Nephron progenitor cell (in vitro differentiated cells): Measurements from ENCODE around the gene ATP1A4.

Source experiments
- DNase-seq: peaks from one replicate; pipeline ENCODE4 v3.0.0; 2021
- H3K27ac Mint-ChIP-seq: 2 replicates; pipeline ENCODE4 v1.8.0; 2021; ENCODE audit warnings: mild to moderate bottlenecking, moderate library complexity, mixed read lengths
- H3K27me3 Mint-ChIP-seq: 2 replicates; pipeline ENCODE4 v1.8.0; 2021; ENCODE audit warnings: mild to moderate bottlenecking, low read depth, mixed read lengths; ENCODE audit not compliant: poor library complexity
- H3K36me3 Mint-ChIP-seq: 2 replicates; pipeline ENCODE4 v1.8.0; 2021; ENCODE audit warnings: low read depth, mixed read lengths
- H3K4me1 Mint-ChIP-seq: 2 replicates; pipeline ENCODE4 v1.8.0; 2021; ENCODE audit warnings: mixed read lengths
- H3K4me3 Mint-ChIP-seq: 2 replicates; pipeline ENCODE4 v1.8.0; 2021; ENCODE audit warnings: mild to moderate bottlenecking, moderate library complexity, mixed read lengths
- H3K9me3 Mint-ChIP-seq: 2 replicates; pipeline ENCODE4 v1.8.0; 2021; ENCODE audit warnings: mild to moderate bottlenecking, moderate library complexity, mixed read lengths
- TF ChIP-seq, protein P1 (sequence below): fragments of 200-600 bp; sonication (generic); IDR thresholded peaks from 2 replicates; pipeline ENCODE4 v1.5.0; 2021; ENCODE audit warnings: antibody characterized with exemption

Gene ATP1A4

DNA sequence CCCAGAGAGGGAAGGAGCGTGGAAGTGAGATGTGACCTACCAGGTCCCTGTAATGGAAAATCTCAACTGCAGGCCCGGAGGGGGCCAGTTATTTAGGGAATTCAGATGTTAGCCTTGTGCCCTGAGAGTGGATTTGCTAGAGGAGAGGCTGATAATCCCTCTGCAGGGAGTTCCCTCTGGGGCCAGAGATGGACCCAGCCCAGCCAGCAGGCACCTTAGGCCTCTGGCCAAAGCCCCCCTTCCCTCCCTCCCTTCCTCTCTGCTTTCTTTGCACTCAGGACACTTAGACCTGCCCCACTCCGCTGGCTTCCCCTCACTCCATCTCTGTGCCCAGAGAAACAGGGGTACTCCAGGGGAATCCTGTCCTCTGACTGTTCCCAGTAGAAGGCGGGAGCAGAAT lies 37.3 kb upstream of the ATP1A4 start:
- Mint-ChIP-seq H3K36me3 (no peaks in the 10 kb centered on the region), H3K27me3 (peaks cover 15% of the 10 kb centered on the region), H3K27ac (no peak overlapping the region), H3K4me1 (peaks cover 90% of the 10 kb centered on the region), H3K9me3 (no peaks in the 10 kb centered on the region), H3K4me3 (no peak overlapping the region)
- no peak for DNase-seq
- TF ChIP-seq, protein P1, sequence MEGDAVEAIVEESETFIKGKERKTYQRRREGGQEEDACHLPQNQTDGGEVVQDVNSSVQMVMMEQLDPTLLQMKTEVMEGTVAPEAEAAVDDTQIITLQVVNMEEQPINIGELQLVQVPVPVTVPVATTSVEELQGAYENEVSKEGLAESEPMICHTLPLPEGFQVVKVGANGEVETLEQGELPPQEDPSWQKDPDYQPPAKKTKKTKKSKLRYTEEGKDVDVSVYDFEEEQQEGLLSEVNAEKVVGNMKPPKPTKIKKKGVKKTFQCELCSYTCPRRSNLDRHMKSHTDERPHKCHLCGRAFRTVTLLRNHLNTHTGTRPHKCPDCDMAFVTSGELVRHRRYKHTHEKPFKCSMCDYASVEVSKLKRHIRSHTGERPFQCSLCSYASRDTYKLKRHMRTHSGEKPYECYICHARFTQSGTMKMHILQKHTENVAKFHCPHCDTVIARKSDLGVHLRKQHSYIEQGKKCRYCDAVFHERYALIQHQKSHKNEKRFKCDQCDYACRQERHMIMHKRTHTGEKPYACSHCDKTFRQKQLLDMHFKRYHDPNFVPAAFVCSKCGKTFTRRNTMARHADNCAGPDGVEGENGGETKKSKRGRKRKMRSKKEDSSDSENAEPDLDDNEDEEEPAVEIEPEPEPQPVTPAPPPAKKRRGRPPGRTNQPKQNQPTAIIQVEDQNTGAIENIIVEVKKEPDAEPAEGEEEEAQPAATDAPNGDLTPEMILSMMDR, result no peak

DNA sequence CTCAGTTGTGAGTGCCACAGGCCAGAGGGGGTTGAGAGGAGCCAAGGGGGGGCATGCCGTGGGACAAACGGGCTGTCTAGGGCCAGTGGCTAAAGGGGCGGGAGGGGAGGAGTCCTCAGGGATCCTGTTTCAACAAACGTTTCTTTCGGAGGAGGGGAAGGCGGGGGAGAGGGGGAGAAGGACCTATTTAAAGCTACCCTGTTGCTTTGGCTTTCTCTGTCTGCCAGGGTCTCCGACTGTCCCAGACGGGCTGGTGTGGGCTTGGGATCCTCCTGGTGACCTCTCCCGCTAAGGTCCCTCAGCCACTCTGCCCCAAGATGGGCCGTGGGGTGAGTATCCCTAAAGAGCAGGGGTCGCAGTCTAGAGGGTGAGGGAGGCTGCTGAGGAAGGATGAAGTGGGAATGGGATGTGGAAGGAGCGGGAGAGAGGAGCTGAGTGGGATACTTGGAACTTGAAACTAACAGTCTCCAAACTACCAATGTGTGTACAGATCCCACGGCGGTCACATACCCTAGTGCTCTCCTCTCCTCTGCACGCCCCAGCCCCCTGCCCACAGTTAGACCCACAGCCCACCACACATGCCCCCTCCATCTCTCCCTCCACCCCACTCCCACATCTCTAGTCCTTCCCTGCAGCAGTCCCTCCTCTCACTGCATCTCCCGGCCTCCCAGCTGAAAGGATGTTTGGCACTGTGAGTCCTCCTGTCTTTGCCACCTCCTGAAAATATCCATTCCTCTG lies 35.7 kb upstream of the ATP1A4 start, which contains the start of gene ATP1A2:
TSS of gene ATP1A2 (plus strand) at position 215 of the 738 bp plus-strand sequence. CDS start at position 318, 103 bp downstream.
- Mint-ChIP-seq H3K9me3 (no peaks in the 10 kb centered on the region), H3K4me1 (peaks cover 83% of the 10 kb centered on the region), H3K4me3 (peak within 1 kb of the TSS; percentile 82), H3K36me3 (no peaks in the 10 kb centered on the region), H3K27ac (peak within 1 kb of the TSS; percentile 50), H3K27me3 (peaks cover 13% of the 10 kb centered on the region)
- DNase-seq, result peak; percentile 66
- TF ChIP-seq, protein P1, result no peak

DNA sequence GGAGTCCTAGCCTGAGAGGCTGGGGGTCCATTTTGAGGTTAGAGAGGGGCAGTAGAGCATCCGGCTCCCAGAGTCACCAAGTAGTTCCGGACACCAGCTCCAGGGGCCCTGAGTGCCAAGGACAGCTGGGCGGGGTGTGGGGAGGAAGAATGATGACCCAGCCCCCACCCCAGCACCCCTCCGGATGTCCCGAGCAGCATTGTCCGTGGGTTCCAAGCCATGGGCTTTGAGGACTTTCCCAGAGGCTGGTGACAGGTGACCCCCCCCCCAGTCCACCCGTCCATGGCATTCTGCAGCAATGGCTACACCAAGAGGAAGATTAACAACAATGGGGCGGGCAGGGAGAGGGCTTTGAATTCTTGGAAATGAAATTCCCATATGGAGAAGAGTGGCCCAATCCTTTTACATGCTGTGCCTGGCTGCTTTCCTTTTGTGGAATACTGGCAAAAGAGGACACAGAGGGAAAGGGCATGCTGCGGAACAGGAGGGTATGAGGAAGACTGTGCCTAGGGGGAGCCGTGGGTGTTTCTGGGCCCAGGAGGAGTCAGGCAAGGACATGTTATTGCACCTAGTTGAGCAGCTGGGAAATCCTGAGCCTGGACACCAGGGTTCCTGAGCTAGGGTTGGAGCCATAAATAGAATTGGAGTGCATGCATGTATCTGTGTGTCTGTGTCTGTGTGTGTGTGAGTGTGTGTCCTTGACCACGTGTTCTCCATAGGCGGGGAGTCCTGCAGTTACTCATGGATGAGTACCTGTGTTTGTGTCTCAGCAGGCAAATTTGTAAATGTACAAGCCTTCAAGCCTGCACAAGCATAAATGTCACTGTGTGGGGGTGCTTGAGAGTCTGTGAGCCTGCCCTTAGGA lies 34.9 kb upstream of the ATP1A4 start:
- no peak for DNase-seq
- Mint-ChIP-seq H3K36me3 (no peaks in the 10 kb centered on the region), H3K27ac (no peak overlapping the region), H3K4me3 (peak overlapping the region; percentile 82), H3K9me3 (no peaks in the 10 kb centered on the region), H3K27me3 (peaks cover 9% of the 10 kb centered on the region), H3K4me1 (peaks cover 80% of the 10 kb centered on the region)
- TF ChIP-seq, protein P1, result no peak

DNA sequence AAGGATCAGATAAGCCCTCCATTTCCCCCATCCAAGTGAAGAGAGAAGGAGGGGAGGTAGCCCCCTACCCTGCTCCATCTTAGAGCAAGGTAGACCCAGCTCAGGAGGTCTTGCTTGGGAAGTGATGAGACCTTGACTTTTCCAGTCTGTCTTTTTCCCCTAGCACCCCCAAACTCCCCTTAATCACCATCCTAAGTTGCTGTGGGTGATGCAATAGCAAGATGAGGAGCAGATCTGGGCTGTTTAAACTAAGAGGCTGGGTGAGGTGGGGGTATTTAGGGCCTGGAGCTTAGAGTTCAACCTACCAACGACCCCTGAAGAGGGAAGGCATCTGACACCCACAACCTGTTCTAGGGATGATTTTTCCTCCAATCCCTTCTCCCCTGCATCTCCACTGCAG lies 34.1 kb upstream of the ATP1A4 start:
- Mint-ChIP-seq H3K4me3 (peak overlapping the region; percentile 82), H3K27ac (no peak overlapping the region), H3K9me3 (no peaks in the 10 kb centered on the region), H3K27me3 (peaks cover 6% of the 10 kb centered on the region), H3K4me1 (peaks cover 74% of the 10 kb centered on the region), H3K36me3 (peaks cover 5% of the 10 kb centered on the region)
- no peak for DNase-seq
- TF ChIP-seq, protein P1, result no peak

DNA sequence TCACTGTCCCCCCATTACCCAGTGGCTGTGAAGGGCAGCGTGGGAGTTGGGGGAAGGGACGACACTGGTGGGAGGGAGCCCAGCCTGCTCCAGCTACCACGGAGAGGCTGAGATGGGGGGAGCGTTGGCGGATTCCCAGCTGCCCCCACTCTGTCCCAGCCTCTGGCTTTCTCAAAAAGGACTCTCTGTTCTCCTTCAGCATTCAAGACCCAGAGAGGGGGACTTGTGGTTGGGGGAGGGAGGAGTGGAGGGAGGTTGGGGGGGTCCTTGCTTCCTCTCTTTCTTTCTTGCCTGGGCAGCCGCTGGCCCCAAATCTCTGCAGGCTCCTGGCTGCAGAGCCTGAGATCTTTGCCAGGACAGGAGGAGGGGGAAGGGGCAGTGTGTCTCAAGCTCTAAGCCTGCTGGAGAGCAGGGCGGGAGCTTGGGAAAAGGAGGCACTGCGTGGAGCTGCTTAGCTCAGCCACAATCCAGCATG lies 33.7 kb upstream of the ATP1A4 start:
- peaks cover 5% of the 10 kb centered on the region for H3K36me3 Mint-ChIP-seq
- H3K9me3 Mint-ChIP-seq, result no peaks in the 10 kb centered on the region
- no peak overlapping the region for H3K27ac Mint-ChIP-seq
- TF ChIP-seq, protein P1, result no peak
- peaks cover 6% of the 10 kb centered on the region for H3K27me3 Mint-ChIP-seq
- no peak for DNase-seq
- H3K4me3 Mint-ChIP-seq, result peak overlapping the region; percentile 73
- peaks cover 70% of the 10 kb centered on the region for H3K4me1 Mint-ChIP-seq
